Gastrocnemius medialis (tissue), 4 donors: ENCODE data around the gene GALNTL6.

ENCODE experiments used
- CTCF ChIP-seq, 5 experiments: fragments of 450-650 bp in 3 of 5; fragments of 200-600 bp in 2 of 5; sonication (generic) in 2 of 5; IDR thresholded peaks in 4 of 5; conservative IDR thresholded peaks in 1 of 5; 1 replicate in 4 of 5; 2 replicates in 1 of 5; pipeline ENCODE4 v1.5.1; 2016 to 2019; ENCODE audit warnings: antibody characterized with exemption in 5 of 5, mild to moderate bottlenecking in 3 of 5, moderate library complexity in 3 of 5
- POLR2A ChIP-seq, 2 donors: fragments of 450-650 bp; IDR thresholded peaks; one replicate each; pipeline ENCODE4 v1.6.1; 2017; ENCODE audit warnings: antibody characterized with exemption in 2 of 2, mild to moderate bottlenecking in 2 of 2, moderate library complexity in 2 of 2

GRCh38 chr4:172220679-172221078, 407.5 kb downstream of the GALNTL6 start:
- TF ChIP-seq CTCF (IDR thresholded peaks at IDR 0.05 in 4 of 5, conservative IDR thresholded peaks at IDR 0.05 in 1 of 5) (no peak), POLR2A (IDR thresholded peaks at IDR 0.05) (no peak)
